PC-9 (cell line): ENCODE data around the gene SYNGAP1. TPM values are rescaled to one million over a fixed set of nuclear protein-coding genes. Genes with fewer than 3 reads are reported as not detected.

Experiments
- BruUV-seq: library from RNA; stranded (reverse); fragments of 400-500 nt; replicated peaks from 2 replicates; lab custom pipeline; 2021; lab: Mats Ljungman, UMichigan
- CTCF ChIA-PET: fragments of 300-600 bp; sonication (Branson Sonifier 250); formaldehyde crosslinking; loops from one replicate; lab custom pipeline; 2022; ENCODE audit warnings: antibody characterized with exemption; lab: Charles Lee
- POLR2A ChIA-PET: fragments of 300-600 bp; sonication (Branson Sonifier 250); formaldehyde crosslinking; loops from one replicate; lab custom pipeline; 2022; ENCODE audit warnings: antibody characterized with exemption; ENCODE audit not compliant: unreplicated experiment; lab: Charles Lee
- DNase-seq, 2 experiments: peaks; one replicate each; pipeline versions ENCODE4 v3.0.0 to v3.0.0-alpha.2; 2015 to 2022; ENCODE audit warnings: mixed read lengths in 1 of 2
- H2AFZ ChIP-seq: fragments of 200-600 bp; sonication (generic); 2 replicates; pipeline ENCODE4 v1.8.1; 2017; ENCODE audit warnings: antibody characterized with exemption
- H3F3A ChIP-seq: fragments of 200-600 bp; sonication (generic); 2 replicates; pipeline ENCODE4 v1.8.1; 2017; ENCODE audit warnings: antibody characterized with exemption, mild to moderate bottlenecking, low read depth; ENCODE audit not compliant: insufficient read depth
- H3K27ac ChIP-seq: fragments of 200-600 bp; sonication (generic); 2 replicates; pipeline ENCODE4 v1.6.1; 2016; ENCODE audit warnings: mixed run types
- H3K27me3 ChIP-seq: fragments of 200-600 bp; sonication (generic); 2 replicates; pipeline ENCODE4 v1.6.1; 2016; ENCODE audit warnings: low read depth, mixed run types; ENCODE audit not compliant: insufficient read depth
- H3K36me3 ChIP-seq: fragments of 200-600 bp; sonication (generic); 2 replicates; pipeline ENCODE4 v1.6.1; 2016; ENCODE audit warnings: low read depth, mixed run types
- H3K4me1 ChIP-seq: fragments of 200-600 bp; sonication (generic); replicated peaks from 2 replicates; pipeline ENCODE4 v1.6.1; 2016; ENCODE audit warnings: mixed run types; ENCODE audit not compliant: insufficient read depth
- H3K4me2 ChIP-seq: fragments of 200-600 bp; sonication (generic); 2 replicates; pipeline ENCODE4 v1.6.1; 2017; ENCODE audit warnings: mixed run types
- H3K4me3 ChIP-seq: fragments of 200-600 bp; sonication (generic); 2 replicates; pipeline ENCODE4 v1.6.1; 2016; ENCODE audit warnings: mixed run types
- H3K79me2 ChIP-seq: fragments of 200-600 bp; sonication (generic); 2 replicates; pipeline ENCODE4 v1.6.1; 2017; ENCODE audit warnings: low read depth, mixed run types
- H3K9me2 ChIP-seq: fragments of 200-600 bp; sonication (generic); 2 replicates; pipeline ENCODE4 v1.8.1; 2017; ENCODE audit warnings: mild to moderate bottlenecking; ENCODE audit not compliant: insufficient read depth
- H3K9me3 ChIP-seq: fragments of 200-600 bp; sonication (generic); 2 replicates; pipeline ENCODE4 v1.8.1; 2016; ENCODE audit warnings: low read depth; ENCODE audit not compliant: insufficient read depth
- H4K20me1 ChIP-seq: fragments of 200-600 bp; sonication (generic); 2 replicates; pipeline ENCODE4 v1.8.1; 2017; ENCODE audit not compliant: insufficient read depth
- EZH2 ChIP-seq: fragments of 200-600 bp; sonication (generic); IDR thresholded peaks from 2 replicates; pipeline ENCODE4 v1.8.0; 2017; ENCODE audit warnings: antibody characterized with exemption, low read depth
- intact Hi-C: fragments of 100-400 bp; cut with micrococcal nuclease; formaldehyde crosslinking; loops from one replicate; pipeline ENCODE4 v1.10.0; 2022; ENCODE audit not compliant: unreplicated experiment
- total RNA-seq: library from RNA; stranded (reverse); gene quantifications from 2 replicates; pipeline ENCODE4 v1.2.3, GENCODE V29; 2021
- TF ChIP-seq, protein P1 (sequence below): fragments of 200-600 bp; sonication (generic); conservative IDR thresholded peaks from 2 replicates; pipeline ENCODE4 v1.6.1; 2017; ENCODE audit warnings: mixed run types, antibody characterized with exemption, mild to moderate bottlenecking, moderate library complexity

Gene SYNGAP1
- total RNA-seq, 1 experiment from 2014 or later, result 17.7 TPM

- no peaks in the 10 kb centered on the region for H3K36me3 ChIP-seq
- ChIA-PET POLR2A (no interaction called here), CTCF (no interaction called here)
- no peak overlapping the region for H3K4me2 ChIP-seq
- no peaks in the 10 kb centered on the region for H3K9me3 ChIP-seq
- BruUV-seq, result no TSS peak
- no peaks in the 10 kb centered on the region for H3K79me2 ChIP-seq
- H3K27me3 ChIP-seq, result no peaks in the 10 kb centered on the region
- H3K27ac ChIP-seq, result no peak overlapping the region
- peaks cover 4% of the 10 kb centered on the region; the same call in 1 of the 2 replicates for H3F3A ChIP-seq
- no peaks in the 10 kb centered on the region for H4K20me1 ChIP-seq
- no peak overlapping the region for H2AFZ ChIP-seq
- TF ChIP-seq, protein P1, sequence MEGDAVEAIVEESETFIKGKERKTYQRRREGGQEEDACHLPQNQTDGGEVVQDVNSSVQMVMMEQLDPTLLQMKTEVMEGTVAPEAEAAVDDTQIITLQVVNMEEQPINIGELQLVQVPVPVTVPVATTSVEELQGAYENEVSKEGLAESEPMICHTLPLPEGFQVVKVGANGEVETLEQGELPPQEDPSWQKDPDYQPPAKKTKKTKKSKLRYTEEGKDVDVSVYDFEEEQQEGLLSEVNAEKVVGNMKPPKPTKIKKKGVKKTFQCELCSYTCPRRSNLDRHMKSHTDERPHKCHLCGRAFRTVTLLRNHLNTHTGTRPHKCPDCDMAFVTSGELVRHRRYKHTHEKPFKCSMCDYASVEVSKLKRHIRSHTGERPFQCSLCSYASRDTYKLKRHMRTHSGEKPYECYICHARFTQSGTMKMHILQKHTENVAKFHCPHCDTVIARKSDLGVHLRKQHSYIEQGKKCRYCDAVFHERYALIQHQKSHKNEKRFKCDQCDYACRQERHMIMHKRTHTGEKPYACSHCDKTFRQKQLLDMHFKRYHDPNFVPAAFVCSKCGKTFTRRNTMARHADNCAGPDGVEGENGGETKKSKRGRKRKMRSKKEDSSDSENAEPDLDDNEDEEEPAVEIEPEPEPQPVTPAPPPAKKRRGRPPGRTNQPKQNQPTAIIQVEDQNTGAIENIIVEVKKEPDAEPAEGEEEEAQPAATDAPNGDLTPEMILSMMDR, result no peak
- no peak for TF ChIP-seq EZH2
- no peaks in the 10 kb centered on the region for H3K9me2 ChIP-seq
- intact Hi-C loops, result no loop called here
- H3K4me3 ChIP-seq, result no peak overlapping the region
- no peaks in the 10 kb centered on the region for H3K4me1 ChIP-seq
- DNase-seq, result no peak
Observed at GRCh38 chr6:33442283-33442682, 22.4 kb downstream of the SYNGAP1 start.

- ChIA-PET POLR2A (no interaction called here), CTCF (no interaction called here)
- Histone ChIP-seq H3F3A (peaks cover 4% of the 10 kb centered on the region; the same call in 1 of the 2 replicates), H3K27ac (no peak overlapping the region), H3K79me2 (no peaks in the 10 kb centered on the region), H3K9me2 (no peaks in the 10 kb centered on the region), H4K20me1 (no peaks in the 10 kb centered on the region), H3K4me3 (no peak overlapping the region), H3K27me3 (no peaks in the 10 kb centered on the region), H3K4me2 (no peak overlapping the region), H3K4me1 (no peaks in the 10 kb centered on the region), H2AFZ (no peak overlapping the region), H3K36me3 (no peaks in the 10 kb centered on the region), H3K9me3 (no peaks in the 10 kb centered on the region)
- no peak for DNase-seq
- no peak for TF ChIP-seq EZH2
- TF ChIP-seq, protein P1, result no peak
- no TSS peak for BruUV-seq
- intact Hi-C loops, result no loop called here
Observed at GRCh38 chr6:33443025-33443424, 23.2 kb downstream of the SYNGAP1 start.

GRCh38 chr6:33443619-33444504 lies 24.0 kb downstream of the SYNGAP1 start:
- no peaks in the 10 kb centered on the region for H3K79me2 ChIP-seq
- CTCF ChIA-PET, result no interaction called here
- H2AFZ ChIP-seq, result no peak overlapping the region
- no peak overlapping the region for H3K27ac ChIP-seq
- intact Hi-C loops, result no loop called here
- no TSS peak for BruUV-seq
- no peaks in the 10 kb centered on the region for H3K9me3 ChIP-seq
- H3F3A ChIP-seq, result peaks cover 4% of the 10 kb centered on the region; the same call in 1 of the 2 replicates
- no peaks in the 10 kb centered on the region for H4K20me1 ChIP-seq
- no peaks in the 10 kb centered on the region for H3K4me1 ChIP-seq
- H3K4me2 ChIP-seq, result no peak overlapping the region
- no peaks in the 10 kb centered on the region for H3K27me3 ChIP-seq
- POLR2A ChIA-PET, result no interaction called here
- H3K36me3 ChIP-seq, result no peaks in the 10 kb centered on the region
- TF ChIP-seq, protein P1, result no peak
- TF ChIP-seq EZH2, result no peak
- no peak overlapping the region for H3K4me3 ChIP-seq
- no peaks in the 10 kb centered on the region for H3K9me2 ChIP-seq
- DNase-seq, result no peak
